ENCODE measurements around the gene TTLL13.

- no peak for TF ChIP-seq CTCF (IDR thresholded peaks at IDR 0.05)
- TF ChIP-seq POLR2A (IDR thresholded peaks at IDR 0.05): no peak
These were observed 42.1 kb upstream of the TTLL13 start for GRCh38 chr15:90207252-90207651.

Data from body of pancreas (tissue), 4 donors.